Activated naive CD8-positive, alpha-beta T cell treated with anti-CD3 and anti-CD28 coated beads, Interleukin-2, amount 50 U/mL, for 16 hours (primary cell): ENCODE data around the gene COL25A1.
"Not testable (repeated sequence)": the region's sequence is repeated elsewhere in the genome, so short reads cannot be mapped to it uniquely, and the experiment has no call there.

Experiments used
- DNase-seq: peaks from one replicate; pipeline ENCODE4 v3.0.0-alpha.2; 2020; ENCODE audit warnings: low read depth, low spot score

COL25A1 gene

DNA sequence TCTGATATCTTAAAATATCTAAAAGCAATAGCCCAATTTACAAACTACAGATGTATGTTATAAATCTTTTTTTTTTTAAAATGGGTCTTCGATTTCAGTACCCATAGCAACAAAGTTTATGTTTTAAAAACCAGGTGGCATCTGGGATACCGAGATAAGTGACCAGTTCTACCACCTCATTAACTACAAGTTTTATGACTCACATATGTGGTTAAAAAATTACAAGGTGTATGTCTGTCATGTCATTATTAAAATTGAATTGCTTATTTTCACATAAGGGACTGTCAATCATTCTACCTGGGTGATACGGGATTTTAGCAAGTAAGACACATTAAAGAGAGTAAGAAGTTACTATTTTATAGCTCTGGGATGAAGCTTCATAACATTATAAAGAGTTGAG is 347.6 kb downstream of the COL25A1 start:
- no peak for DNase-seq

- DNase-seq: no peak
Measured at GRCh38 chr4:108953941-108954340, 348.5 kb downstream of the COL25A1 start.

GRCh38 chr4:108950158-108950915 is 352.1 kb downstream of the COL25A1 start:
- DNase-seq: no peak

GRCh38 chr4:108947526-108947925 is 354.9 kb downstream of the COL25A1 start:
- DNase-seq: no peak

- DNase-seq: no peak
Measured at GRCh38 chr4:108946237-108946636, 356.2 kb downstream of the COL25A1 start.

GRCh38 chr4:108943976-108944591 is 358.4 kb downstream of the COL25A1 start:
- no peak for DNase-seq

DNA sequence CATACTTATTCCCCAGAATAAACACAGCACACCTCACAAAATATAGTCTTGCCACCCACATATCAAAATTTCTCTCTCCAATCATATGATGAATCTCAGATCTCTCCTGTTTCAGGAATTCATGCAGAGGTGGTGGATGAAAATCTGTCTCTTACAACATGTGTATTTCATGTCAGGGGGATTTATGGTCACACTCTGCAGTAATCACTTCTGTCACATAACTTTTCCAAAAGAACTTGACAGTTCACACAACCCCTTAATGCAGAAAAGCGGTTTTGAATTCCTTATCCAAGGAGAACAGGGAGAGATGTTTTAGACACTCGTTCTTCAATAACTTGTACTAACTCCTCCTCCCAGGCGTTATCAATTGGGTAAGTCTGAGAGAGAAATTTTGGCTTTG is 359.1 kb downstream of the COL25A1 start:
- DNase-seq: no peak

DNA sequence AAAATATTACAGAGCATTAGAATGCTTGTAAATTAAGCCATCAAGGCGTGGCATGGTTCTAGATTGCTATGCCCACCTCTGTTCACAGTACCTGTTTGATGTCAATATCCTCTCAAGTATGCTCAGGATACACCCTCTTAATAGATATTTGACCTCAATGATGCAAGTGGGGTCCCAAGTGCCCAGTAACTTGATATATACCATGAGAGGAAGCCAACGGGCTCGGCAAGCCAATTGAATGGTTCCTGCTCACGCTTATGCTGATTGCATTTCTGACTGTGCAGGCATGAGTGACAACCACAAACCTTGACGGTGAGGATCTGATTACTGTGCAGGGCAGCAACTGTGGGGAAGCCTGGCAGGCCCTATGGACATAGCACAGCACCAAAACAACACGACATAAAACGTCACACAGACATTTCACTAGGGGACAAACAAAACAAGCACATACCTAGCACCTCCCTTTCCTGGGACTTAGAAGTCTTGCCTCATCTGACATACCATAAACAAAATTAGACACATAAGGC is 360.5 kb downstream of the COL25A1 start:
- DNase-seq: no peak

DNA sequence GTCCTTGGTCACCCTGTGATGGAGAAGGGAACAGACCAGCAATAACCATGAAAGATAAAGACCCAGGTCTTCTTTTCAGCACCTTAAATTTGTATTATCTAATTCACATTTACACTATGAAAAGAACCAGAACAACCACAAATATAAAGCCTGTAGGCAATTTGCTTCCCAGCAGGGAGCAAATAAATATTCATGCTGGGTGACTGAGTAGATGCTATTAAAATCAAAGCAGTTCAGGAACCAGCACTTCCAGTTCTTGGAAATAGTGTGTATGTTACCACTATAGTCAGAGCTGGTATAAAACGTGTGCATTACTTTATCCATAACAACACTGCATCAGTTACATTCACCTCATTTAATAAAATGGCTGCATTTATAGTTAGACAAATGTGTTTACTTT is 361.8 kb downstream of the COL25A1 start:
- no peak for DNase-seq

DNA sequence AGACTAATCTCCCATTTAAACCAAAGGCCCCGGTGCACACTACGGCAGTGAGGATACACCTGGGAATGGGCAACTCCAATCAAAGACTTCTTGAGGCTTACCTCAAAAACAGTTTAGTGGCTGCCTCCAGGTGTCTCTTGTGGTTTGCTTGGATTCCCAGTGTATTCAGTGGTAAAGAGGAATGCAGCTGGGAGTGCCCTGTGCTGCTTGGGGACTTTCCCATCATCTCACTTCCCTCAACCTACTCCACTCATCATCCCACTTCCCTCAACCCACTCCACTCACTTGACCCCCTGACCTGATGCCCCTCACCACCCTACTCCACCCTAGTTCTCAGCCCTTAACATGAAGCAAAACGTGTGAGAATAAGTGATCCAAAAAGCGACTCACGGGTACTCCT is 362.3 kb downstream of the COL25A1 start:
- no peak for DNase-seq

- DNase-seq: no peak
Measured at GRCh38 chr4:108937066-108937465, 365.4 kb downstream of the COL25A1 start.

GRCh38 chr4:108933925-108934324 is 368.5 kb downstream of the COL25A1 start:
- DNase-seq: not testable (repeated sequence)

DNA sequence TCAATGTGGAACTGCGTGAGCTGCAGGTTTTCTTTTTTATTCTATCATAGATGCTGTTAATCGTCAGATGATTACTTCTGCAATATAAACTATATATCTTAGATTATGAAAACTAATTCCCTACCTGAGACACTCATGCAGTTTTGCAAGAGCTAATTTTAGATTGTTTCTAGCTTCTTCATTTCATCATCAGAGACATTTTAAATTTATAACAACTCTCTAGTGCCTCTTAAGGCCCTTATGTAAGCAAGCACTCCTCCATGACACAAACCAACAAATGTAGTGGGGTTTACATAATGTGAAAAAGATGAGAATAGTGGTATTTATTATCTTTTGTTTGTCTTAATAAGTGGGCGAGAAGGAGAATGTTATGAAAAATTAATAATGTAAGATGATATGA is 369.4 kb downstream of the COL25A1 start:
- no peak for DNase-seq

GRCh38 chr4:108931926-108932325 is 370.5 kb downstream of the COL25A1 start:
- no peak for DNase-seq

GRCh38 chr4:108930186-108930585 is 372.3 kb downstream of the COL25A1 start:
- no peak for DNase-seq

GRCh38 chr4:108926781-108927180 is 375.7 kb downstream of the COL25A1 start:
- DNase-seq: no peak

GRCh38 chr4:108926061-108926460 is 376.4 kb downstream of the COL25A1 start:
- no peak for DNase-seq

GRCh38 chr4:108922191-108922590 is 380.3 kb downstream of the COL25A1 start:
- DNase-seq: no peak

DNA sequence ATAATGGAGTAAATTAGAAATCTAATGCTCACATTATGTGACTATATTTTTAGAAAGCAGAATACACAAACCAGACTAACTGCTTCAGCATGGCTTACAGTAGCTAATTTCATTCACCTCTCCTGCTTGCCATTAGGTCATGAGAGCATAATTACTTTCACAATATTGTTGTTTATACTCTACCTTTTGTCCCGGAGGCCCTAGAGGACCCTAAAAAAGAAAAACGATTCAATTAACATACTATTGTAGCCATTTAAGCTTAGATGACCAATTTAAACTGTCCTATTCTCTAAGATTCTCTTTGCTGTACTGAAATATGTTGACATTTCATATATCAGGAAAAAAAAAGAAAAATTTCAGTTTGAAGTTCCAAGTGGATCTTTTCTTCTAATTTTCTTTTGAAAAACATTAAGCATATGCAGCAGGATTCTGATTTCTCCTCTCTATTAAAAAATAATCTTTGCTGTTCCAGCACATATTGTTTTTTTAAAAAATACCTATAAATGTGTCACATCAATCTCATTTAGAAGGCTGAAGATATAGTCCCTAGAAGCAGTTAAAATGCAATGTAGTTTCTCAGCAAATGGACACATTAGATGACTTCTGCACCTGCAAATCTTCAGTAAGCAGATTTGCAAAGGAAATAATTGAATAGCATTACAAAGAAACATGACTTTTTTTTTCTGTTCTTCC is 381.9 kb downstream of the COL25A1 start:
- no peak for DNase-seq

DNA sequence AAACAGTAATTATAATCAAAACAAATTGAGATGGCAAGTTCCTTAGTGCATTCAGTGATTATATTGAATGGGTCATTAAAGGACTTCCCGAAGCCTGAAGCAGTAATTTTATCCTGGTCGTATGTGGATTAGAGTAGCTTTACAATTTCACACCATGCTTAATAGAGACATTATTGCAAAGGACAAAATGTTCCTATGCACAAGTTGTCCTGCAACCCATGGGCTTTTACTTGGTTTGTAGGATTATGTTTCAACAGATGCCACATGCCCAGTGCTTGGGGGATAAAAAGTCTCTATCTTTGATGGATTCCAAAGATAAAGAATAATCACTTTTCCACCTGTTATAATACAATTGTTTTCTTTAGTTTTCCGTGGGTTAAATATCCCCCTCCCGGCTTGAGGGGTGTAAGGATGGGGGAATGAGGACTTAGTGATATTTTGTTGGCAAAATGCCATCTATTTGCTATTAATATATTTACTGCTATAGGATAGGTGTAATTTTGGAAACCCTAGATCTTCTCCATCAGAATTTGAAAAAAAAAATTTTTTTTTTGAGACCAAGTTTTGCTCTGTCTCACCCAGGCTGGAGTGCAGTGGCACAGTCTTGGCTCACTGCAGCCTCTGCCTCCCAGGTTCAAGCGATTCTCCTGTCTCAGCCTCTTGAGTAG is 383.1 kb downstream of the COL25A1 start:
- DNase-seq: no peak

DNA sequence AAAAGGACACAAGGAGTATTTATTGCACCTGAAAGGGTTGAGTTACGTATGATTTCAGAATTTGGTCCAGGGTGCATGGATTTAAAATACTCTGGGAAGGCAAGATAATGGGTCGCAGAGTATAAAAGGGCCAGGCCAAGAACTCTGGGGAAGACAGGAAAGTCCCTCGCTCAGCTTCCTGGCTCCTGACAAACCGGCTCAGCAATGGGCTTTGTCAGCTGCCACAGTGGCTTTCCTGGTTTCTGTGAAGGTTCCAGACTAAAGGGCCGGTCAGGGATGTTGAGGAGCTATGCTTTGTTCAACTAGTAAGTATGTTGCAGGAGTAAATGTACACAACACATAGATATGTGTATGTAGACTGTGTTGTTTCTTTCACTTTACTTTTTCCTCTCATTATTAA is 385.2 kb downstream of the COL25A1 start:
- no peak for DNase-seq

GRCh38 chr4:108916638-108917037 is 385.8 kb downstream of the COL25A1 start:
- no peak for DNase-seq
